ENCODE measurements around the gene CRYGA. TPM values are rescaled to one million over a fixed set of nuclear protein-coding genes. Genes with fewer than 3 reads are reported as not detected.
"Not testable (repeated sequence)": the region's sequence is repeated elsewhere in the genome, so short reads cannot be mapped to it uniquely, and the experiment has no call there.

CRYGA gene
- total and polyA plus RNA-seq, 3 experiments from 2014 or later = not detected

- Histone ChIP-seq H3K27ac (ENCODE audit: low read depth, low read length) (no peak within 1 kb of the TSS), H3K36me3 (ENCODE audit: insufficient read depth, low read length) (no peaks in the 10 kb centered on the region), H3K4me1 (ENCODE audit: insufficient read depth, low read length) (peaks cover 2% of the 10 kb centered on the region), H3K9me3 (ENCODE audit: low read length) (no peaks in the 10 kb centered on the region), H3K4me3 (ENCODE audit: low read length) (no peak within 1 kb of the TSS), H3K27me3 (ENCODE audit: insufficient read depth, low read length, poor library complexity, severe bottlenecking) (no peaks in the 10 kb centered on the region)
- peaks cover 0 to 6% (median 3%) of the 10 kb centered on the region in 3 donors for H3K4me1 Mint-ChIP-seq
- ChIA-PET CTCF (no interaction called here), POLR2A (no interaction called here)
- no peak within 1 kb of the TSS for H3K4me3 Mint-ChIP-seq
- no peaks in the 10 kb centered on the region for H3K9me3 Mint-ChIP-seq
- no peak within 1 kb of the TSS for H3K27ac Mint-ChIP-seq
- H3K36me3 Mint-ChIP-seq = peaks cover 0 to 1% (median 0%) of the 10 kb centered on the region in 3 donors
- no peak for DNase-seq
- H3K27me3 Mint-ChIP-seq = peaks cover 9 to 24% of the 10 kb centered on the region in 2 donors
Observed at GRCh38 chr2:208129744-208130711, 33.4 kb downstream of the CRYGA start, which contains the start of gene CRYGC. TSS of gene CRYGC (minus strand) at chr2:208129828. CDS start at chr2:208129792, 36 bp downstream.

DNA sequence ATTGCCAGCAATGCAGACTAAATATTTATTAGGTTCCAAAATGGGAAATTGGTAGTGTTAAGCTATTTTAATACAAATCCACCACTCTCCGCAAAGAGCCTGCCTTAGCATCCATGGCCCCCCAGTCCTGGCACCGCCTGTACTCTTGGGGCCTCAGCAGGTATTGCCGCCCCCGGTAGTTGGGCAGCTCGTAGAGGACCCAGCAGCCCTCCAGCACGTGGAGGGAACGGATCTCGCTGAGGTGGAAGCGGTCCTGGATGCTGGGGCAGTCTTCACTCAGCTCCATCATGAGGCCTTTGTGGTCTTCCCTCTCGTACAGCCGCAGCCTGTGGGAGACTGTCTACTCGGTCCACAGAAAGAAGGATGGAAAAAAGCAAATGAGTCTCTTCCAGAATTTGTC, 35.3 kb downstream of the CRYGA start:
- Mint-ChIP-seq H3K27ac (no peak overlapping the region), H3K4me1 (peaks cover 5 to 17% (median 7%) of the 10 kb centered on the region in 3 donors), H3K9me3 (no peaks in the 10 kb centered on the region), H3K36me3 (peaks cover 0 to 1% (median 0%) of the 10 kb centered on the region in 3 donors), H3K27me3 (peaks cover 15 to 37% of the 10 kb centered on the region in 2 donors), H3K4me3 (no peak overlapping the region)
- Histone ChIP-seq H3K27ac (ENCODE audit: low read depth, low read length) (no peak overlapping the region), H3K27me3 (ENCODE audit: insufficient read depth, low read length, poor library complexity, severe bottlenecking) (no peaks in the 10 kb centered on the region), H3K36me3 (ENCODE audit: insufficient read depth, low read length) (no peaks in the 10 kb centered on the region), H3K9me3 (ENCODE audit: low read length) (no peaks in the 10 kb centered on the region), H3K4me1 (ENCODE audit: insufficient read depth, low read length) (no peaks in the 10 kb centered on the region), H3K4me3 (ENCODE audit: low read length) (no peak overlapping the region)
- DNase-seq = no peak
- ChIA-PET POLR2A (no interaction called here), CTCF (no interaction called here)

- Mint-ChIP-seq H3K4me1 (peaks cover 5 to 17% (median 7%) of the 10 kb centered on the region in 3 donors), H3K27me3 (peaks cover 15 to 31% of the 10 kb centered on the region in 2 donors), H3K9me3 (no peaks in the 10 kb centered on the region), H3K36me3 (peaks cover 0 to 1% (median 0%) of the 10 kb centered on the region in 3 donors), H3K4me3 (no peak overlapping the region), H3K27ac (no peak overlapping the region)
- Histone ChIP-seq H3K4me1 (ENCODE audit: insufficient read depth, low read length) (no peaks in the 10 kb centered on the region), H3K27ac (ENCODE audit: low read depth, low read length) (no peak overlapping the region), H3K27me3 (ENCODE audit: insufficient read depth, low read length, poor library complexity, severe bottlenecking) (no peaks in the 10 kb centered on the region), H3K9me3 (ENCODE audit: low read length) (no peaks in the 10 kb centered on the region), H3K4me3 (ENCODE audit: low read length) (no peak overlapping the region), H3K36me3 (ENCODE audit: insufficient read depth, low read length) (no peaks in the 10 kb centered on the region)
- POLR2A ChIA-PET = no interaction called here
- CTCF ChIA-PET = no interaction called here
- no peak for DNase-seq
Observed at GRCh38 chr2:208127090-208127489, 36.3 kb downstream of the CRYGA start.

- H3K4me3 ChIP-seq (ENCODE audit: low read length) = no peak overlapping the region
- H3K36me3 ChIP-seq (ENCODE audit: insufficient read depth, low read length) = no peaks in the 10 kb centered on the region
- H3K4me1 ChIP-seq (ENCODE audit: insufficient read depth, low read length) = no peaks in the 10 kb centered on the region
- no peak for DNase-seq
- ChIA-PET CTCF (no interaction called here), POLR2A (no interaction called here)
- H3K4me3 Mint-ChIP-seq = peak overlapping the region in 1 of 7 donors; percentile 4
- no peaks in the 10 kb centered on the region for H3K9me3 Mint-ChIP-seq
- H3K4me1 Mint-ChIP-seq = peaks cover 5 to 17% (median 7%) of the 10 kb centered on the region in 3 donors
- peaks cover 16 to 42% of the 10 kb centered on the region in 2 donors for H3K27me3 Mint-ChIP-seq
- no peak overlapping the region for H3K27ac ChIP-seq (ENCODE audit: low read depth, low read length)
- peaks cover 0 to 1% (median 0%) of the 10 kb centered on the region in 3 donors for H3K36me3 Mint-ChIP-seq
- H3K27me3 ChIP-seq (ENCODE audit: insufficient read depth, low read length, poor library complexity, severe bottlenecking) = no peaks in the 10 kb centered on the region
- H3K9me3 ChIP-seq (ENCODE audit: low read length) = no peaks in the 10 kb centered on the region
- no peak overlapping the region for H3K27ac Mint-ChIP-seq
Observed at GRCh38 chr2:208125251-208125650, 38.1 kb downstream of the CRYGA start.

DNA sequence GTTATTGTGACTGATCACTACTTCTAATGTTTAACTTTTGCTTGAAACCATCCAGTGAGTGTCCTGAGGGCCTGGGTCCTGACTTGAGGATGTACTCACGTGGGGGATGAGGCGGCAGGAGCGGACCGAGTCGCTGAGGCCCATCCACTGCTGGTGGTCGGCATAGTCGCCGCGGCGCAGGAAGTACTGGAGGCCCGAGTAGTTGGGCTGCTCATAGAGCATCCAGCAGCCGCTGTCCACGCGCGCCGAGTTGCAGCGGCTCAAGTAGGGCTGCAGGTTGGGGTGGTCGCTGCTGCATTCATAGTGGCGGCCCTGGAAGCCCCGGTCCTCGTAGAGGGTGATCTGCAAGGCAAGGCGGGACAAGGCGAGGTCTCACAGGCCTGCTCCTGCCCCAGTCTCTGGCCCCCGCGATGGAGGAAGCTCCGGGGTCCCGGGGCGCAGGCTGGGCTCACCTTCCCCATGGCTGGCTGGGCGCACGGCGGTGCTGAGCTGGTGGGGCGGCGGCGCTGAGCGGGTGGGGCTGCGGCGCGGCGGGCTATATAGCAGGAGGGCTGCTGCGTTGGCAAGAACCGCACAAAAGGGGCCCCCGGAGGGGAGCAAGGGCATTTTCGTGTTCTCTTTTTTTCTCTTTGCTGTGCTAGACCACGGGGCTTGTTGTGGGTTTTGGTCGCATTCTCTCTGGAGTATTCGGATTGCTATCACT, 39.2 kb downstream of the CRYGA start, which contains the start of gene CRYGD:
Gene CRYGD (minus strand): TSS at position 512 of the 703 bp plus-strand sequence. CDS start 51 bp downstream, at position 461.
- H3K27ac Mint-ChIP-seq; POLR2A ChIA-PET; H3K4me1 ChIP-seq (ENCODE audit: insufficient read depth, low read length); H3K9me3 Mint-ChIP-seq; H3K9me3 ChIP-seq (ENCODE audit: low read length); H3K27me3 ChIP-seq (ENCODE audit: insufficient read depth, low read length, poor library complexity, severe bottlenecking); H3K36me3 Mint-ChIP-seq; DNase-seq; CTCF ChIA-PET; H3K27ac ChIP-seq (ENCODE audit: low read depth, low read length); H3K4me3 ChIP-seq (ENCODE audit: low read length); H3K36me3 ChIP-seq (ENCODE audit: insufficient read depth, low read length): not testable (repeated sequence)
- Mint-ChIP-seq H3K4me3 (peak within 1 kb of the TSS in 5 of 7 donors; percentile 13 to 57 (median 30)), H3K4me1 (peaks cover 5 to 17% (median 7%) of the 10 kb centered on the region in 3 donors), H3K27me3 (peaks cover 16 to 37% of the 10 kb centered on the region in 2 donors)

DNA sequence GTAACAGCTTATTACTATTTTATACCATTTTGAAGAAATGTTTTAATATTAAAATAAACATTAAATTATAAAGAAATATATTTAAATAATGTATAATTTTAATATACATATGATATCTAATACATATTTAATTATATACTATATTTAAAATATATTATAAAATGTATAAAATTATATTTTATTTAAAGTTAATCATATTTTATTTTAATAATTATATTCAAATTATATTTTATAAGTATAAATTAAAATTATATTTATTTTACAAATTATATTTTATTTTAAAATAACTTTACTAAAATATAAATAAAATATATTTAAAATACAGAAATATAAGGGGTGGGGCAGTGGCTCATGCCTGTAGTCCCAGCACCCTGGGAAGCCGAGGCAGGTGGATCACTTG, 41.1 kb downstream of the CRYGA start:
- no peaks in the 10 kb centered on the region for H3K9me3 ChIP-seq (ENCODE audit: low read length)
- no peak overlapping the region for H3K4me3 ChIP-seq (ENCODE audit: low read length)
- Mint-ChIP-seq H3K36me3 (peaks cover 0 to 1% (median 0%) of the 10 kb centered on the region in 3 donors), H3K9me3 (no peaks in the 10 kb centered on the region), H3K4me3 (no peak overlapping the region), H3K27me3 (peaks cover 16 to 33% of the 10 kb centered on the region in 2 donors), H3K4me1 (peaks cover 5 to 17% (median 7%) of the 10 kb centered on the region in 3 donors), H3K27ac (no peak overlapping the region)
- H3K36me3 ChIP-seq (ENCODE audit: insufficient read depth, low read length) = no peaks in the 10 kb centered on the region
- no peak for DNase-seq
- H3K27ac ChIP-seq (ENCODE audit: low read depth, low read length) = no peak overlapping the region
- no peaks in the 10 kb centered on the region for H3K4me1 ChIP-seq (ENCODE audit: insufficient read depth, low read length)
- CTCF ChIA-PET = no interaction called here
- H3K27me3 ChIP-seq (ENCODE audit: insufficient read depth, low read length, poor library complexity, severe bottlenecking) = no peaks in the 10 kb centered on the region
- POLR2A ChIA-PET = no interaction called here

GRCh38 chr2:208118918-208119317, 44.5 kb downstream of the CRYGA start:
- H3K4me3 Mint-ChIP-seq = no peak overlapping the region
- no peak overlapping the region for H3K27ac ChIP-seq (ENCODE audit: low read depth, low read length)
- H3K27ac Mint-ChIP-seq = no peak overlapping the region
- POLR2A ChIA-PET = no interaction called here
- no peaks in the 10 kb centered on the region for H3K36me3 Mint-ChIP-seq
- CTCF ChIA-PET = no interaction called here
- H3K36me3 ChIP-seq (ENCODE audit: insufficient read depth, low read length) = no peaks in the 10 kb centered on the region
- no peak overlapping the region for H3K4me3 ChIP-seq (ENCODE audit: low read length)
- H3K9me3 Mint-ChIP-seq = no peaks in the 10 kb centered on the region
- no peaks in the 10 kb centered on the region for H3K27me3 ChIP-seq (ENCODE audit: insufficient read depth, low read length, poor library complexity, severe bottlenecking)
- no peaks in the 10 kb centered on the region for H3K9me3 ChIP-seq (ENCODE audit: low read length)
- H3K27me3 Mint-ChIP-seq = peaks cover 1 to 19% of the 10 kb centered on the region in 2 donors
- H3K4me1 Mint-ChIP-seq = peaks cover 1 to 3% (median 3%) of the 10 kb centered on the region in 3 donors
- DNase-seq = no peak
- no peaks in the 10 kb centered on the region for H3K4me1 ChIP-seq (ENCODE audit: insufficient read depth, low read length)

GRCh38 chr2:208117390-208117789, 46.0 kb downstream of the CRYGA start:
- CTCF ChIA-PET, POLR2A ChIA-PET: not testable (repeated sequence)

More at GRCh38 chr2:208117390-208117789, 46.0 kb downstream of the CRYGA start:
- not testable (repeated sequence) for H3K9me3 ChIP-seq (ENCODE audit: low read length); H3K9me3 Mint-ChIP-seq; H3K36me3 Mint-ChIP-seq; H3K4me1 ChIP-seq (ENCODE audit: insufficient read depth, low read length); DNase-seq; H3K27me3 ChIP-seq (ENCODE audit: insufficient read depth, low read length, poor library complexity, severe bottlenecking); H3K4me1 Mint-ChIP-seq; H3K27ac ChIP-seq (ENCODE audit: low read depth, low read length); H3K4me3 Mint-ChIP-seq; H3K4me3 ChIP-seq (ENCODE audit: low read length); H3K27ac Mint-ChIP-seq; H3K36me3 ChIP-seq (ENCODE audit: insufficient read depth, low read length)
- H3K27me3 Mint-ChIP-seq = peaks cover 1 to 20% of the 10 kb centered on the region in 2 donors
